ENCODE data around the gene ZCCHC14.

The ZCCHC14 gene

DNA sequence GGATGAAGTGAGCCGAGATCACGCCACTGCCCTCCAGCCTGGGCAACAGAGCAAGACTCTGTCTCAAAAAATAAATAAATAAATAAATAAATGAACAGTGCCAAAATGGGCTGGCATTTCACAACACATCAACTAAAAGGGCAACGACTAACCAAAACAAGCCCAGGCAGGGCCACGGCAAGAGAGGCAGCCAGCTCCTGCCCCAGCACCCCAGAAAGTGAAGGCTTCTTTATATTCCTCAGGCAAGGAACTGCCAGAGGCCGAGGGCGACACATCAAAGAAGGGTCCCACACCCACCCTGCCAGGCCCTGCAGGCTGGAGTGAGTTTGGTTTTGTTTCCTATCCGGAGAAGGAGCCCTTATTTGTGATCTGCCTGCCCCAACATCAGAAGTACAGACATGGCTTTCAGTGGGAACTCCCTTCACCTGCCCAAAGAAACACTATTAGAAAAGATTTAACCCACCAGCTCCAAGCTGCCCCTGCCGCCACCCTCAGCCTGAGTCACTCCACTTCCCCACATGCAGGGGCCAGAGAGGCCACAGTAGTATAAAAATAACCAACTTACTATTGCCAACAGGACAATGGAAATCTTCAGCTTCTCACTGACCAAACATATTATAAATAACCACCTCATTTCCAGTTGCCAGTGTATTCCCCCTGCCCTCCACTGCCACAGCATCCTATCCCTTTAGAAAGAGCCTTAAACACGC is 117.2 kb downstream of the ZCCHC14 start:
- TF ChIP-seq CTCF (IDR thresholded peaks at IDR 0.05; ENCODE audit: borderline replicate concordance, insufficient read depth, low read depth, low read length): no peak
- no peak overlapping the region for H3K4me3 ChIP-seq (ENCODE audit: low read depth, low read length)

GRCh38 chr16:87374313-87374712 is 118.5 kb downstream of the ZCCHC14 start:
- no peak overlapping the region for H3K4me3 ChIP-seq (ENCODE audit: low read depth, low read length)
- TF ChIP-seq CTCF (IDR thresholded peaks at IDR 0.05; ENCODE audit: borderline replicate concordance, insufficient read depth, low read depth, low read length): no peak

- no peak overlapping the region for H3K4me3 ChIP-seq (ENCODE audit: low read depth, low read length)
- TF ChIP-seq CTCF (IDR thresholded peaks at IDR 0.05; ENCODE audit: borderline replicate concordance, insufficient read depth, low read depth, low read length): no peak
These were observed 120.5 kb downstream of the ZCCHC14 start for GRCh38 chr16:87372305-87372704.

- no peak for TF ChIP-seq CTCF (IDR thresholded peaks at IDR 0.05; ENCODE audit: borderline replicate concordance, insufficient read depth, low read depth, low read length)
- no peak overlapping the region for H3K4me3 ChIP-seq (ENCODE audit: low read depth, low read length)
These were observed 121.5 kb downstream of the ZCCHC14 start for GRCh38 chr16:87371261-87371866.

DNA sequence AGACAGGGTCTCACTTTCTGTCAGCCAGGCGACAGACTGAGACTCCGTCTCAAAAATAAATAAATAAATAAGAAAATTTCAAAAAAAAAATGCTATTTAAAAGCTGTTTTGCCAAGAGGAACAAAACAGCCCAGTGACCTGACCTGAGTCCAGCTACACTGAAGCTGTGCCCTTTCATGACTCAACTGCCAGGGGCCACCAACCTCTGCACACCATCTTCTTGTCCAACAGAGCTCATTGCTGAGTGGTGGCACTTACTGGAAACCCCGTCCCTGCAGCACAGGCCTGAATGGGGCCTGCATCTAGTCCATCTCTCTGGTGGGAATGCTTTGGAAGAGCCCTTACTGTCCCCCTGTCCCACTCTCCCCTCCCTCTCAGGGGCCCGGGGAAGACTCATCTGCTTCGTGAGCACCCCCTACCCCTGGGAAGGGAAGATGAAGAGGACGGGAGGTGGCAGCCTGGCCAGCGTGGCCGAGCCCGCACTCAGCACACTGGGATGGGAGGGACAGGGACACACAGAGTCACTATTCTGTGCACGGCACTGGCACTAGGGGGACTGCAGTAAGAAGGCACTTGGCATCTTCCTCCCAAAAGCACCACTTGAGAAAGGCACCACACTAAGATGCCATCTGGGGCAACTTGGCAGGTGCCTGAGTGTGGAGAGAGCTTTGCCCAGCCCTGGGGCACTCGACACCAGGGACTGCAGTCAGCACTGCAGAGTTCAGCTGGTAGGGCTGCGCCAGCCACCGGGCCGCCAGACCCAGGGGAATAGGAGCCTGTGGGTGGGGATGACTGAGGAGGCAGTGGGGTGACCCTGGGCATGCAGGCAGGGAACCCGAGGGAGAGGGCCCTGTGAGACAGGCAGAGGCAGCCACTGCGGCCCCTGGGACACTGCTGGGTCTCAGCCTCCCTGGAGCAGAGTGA is 122.8 kb downstream of the ZCCHC14 start:
- no peak overlapping the region for H3K4me3 ChIP-seq (ENCODE audit: low read depth, low read length)
- no peak for TF ChIP-seq CTCF (IDR thresholded peaks at IDR 0.05; ENCODE audit: borderline replicate concordance, insufficient read depth, low read depth, low read length)

DNA sequence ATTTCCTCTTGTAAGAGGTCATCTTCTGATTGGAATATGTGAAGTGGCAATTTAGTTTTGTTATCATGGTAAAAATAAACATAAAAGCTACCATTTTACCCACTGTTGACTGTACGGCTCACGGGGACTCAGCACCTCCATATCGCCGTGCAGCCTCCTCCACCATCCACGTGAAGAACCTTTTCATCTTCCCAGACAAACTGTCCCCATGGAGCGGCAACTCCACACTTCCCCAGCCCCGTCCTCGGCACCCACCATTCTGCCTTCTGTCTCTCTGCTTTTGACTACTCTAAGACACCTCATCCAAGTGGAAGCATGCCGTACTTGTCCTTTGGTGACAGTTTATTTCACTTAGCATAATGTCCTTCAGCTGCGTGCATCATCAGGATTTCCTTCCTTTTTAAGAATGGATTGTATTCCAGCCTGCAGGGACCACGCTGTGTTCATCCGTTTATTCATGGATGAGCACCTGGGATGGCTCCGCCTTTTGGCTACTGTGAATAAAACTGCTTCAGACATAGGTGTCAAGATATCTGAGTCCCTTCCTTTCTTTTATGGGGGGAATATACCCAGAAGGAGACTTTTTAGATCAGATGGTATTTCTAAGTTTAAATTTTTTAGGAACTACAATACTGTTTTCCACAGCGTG is 123.6 kb downstream of the ZCCHC14 start:
- no peak for TF ChIP-seq CTCF (IDR thresholded peaks at IDR 0.05; ENCODE audit: borderline replicate concordance, insufficient read depth, low read depth, low read length)
- no peak overlapping the region for H3K4me3 ChIP-seq (ENCODE audit: low read depth, low read length)
